NCI-H1417 treated with DMSO at 0.1 percent for 48 hours (cell line): ENCODE data around the gene GRIP2.

Experiments
- DNase-seq: peaks from one replicate; lab custom pipeline; 2025; lab: John Stamatoyannopoulos, UW

Gene GRIP2

GRCh38 chr3:14483286-14483685 is 56.9 kb downstream of the GRIP2 start:
- DNase-seq: no peak

DNA sequence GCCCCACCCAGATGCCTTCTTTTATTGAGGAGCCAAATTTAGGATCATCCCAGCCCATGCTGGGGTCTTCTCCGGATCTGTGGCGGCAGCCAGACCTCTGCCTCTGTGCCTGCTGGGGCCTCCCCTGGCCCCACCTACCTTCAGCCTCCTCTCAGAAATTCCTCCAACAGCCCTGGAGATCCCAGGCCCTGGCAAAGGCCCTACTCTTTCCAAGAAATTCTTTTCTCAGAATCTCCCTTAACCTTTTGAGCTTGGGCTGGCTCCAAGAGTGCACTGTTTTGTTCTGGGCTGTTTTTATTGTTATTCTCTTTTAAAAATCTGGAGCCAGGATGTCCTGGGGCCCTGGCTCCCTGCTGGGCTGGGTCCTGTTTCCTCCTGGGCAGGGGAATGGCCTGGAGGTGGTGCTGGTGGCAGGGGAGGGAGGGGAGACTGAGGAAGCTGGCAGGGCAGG is 57.8 kb downstream of the GRIP2 start:
- DNase-seq: no peak

- no peak for DNase-seq
These were observed 58.5 kb downstream of the GRIP2 start for GRCh38 chr3:14481646-14482036.

GRCh38 chr3:14481018-14481645 is 59.0 kb downstream of the GRIP2 start:
- DNase-seq: no peak

GRCh38 chr3:14480207-14481017 is 59.7 kb downstream of the GRIP2 start:
- DNase-seq: no peak

DNA sequence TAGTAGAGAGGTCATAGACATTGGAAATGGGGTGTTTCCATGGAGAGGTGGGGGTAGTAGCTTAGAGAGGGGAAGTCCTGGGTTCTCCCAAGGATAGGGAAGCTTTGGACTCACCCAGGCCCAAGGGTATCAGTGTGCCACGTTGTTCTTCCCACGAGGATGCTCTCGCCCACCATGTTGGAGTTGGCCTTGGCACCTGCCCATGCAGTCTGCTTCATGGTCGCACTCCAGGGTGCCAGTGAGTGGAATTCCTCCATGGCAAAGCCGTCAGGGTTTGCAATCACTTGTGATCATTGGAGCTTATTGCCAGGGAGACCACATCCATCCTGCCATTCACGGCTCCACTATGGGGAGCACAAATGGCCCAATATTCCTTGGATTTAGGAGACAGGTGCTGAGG is 60.6 kb downstream of the GRIP2 start:
- DNase-seq: no peak

DNA sequence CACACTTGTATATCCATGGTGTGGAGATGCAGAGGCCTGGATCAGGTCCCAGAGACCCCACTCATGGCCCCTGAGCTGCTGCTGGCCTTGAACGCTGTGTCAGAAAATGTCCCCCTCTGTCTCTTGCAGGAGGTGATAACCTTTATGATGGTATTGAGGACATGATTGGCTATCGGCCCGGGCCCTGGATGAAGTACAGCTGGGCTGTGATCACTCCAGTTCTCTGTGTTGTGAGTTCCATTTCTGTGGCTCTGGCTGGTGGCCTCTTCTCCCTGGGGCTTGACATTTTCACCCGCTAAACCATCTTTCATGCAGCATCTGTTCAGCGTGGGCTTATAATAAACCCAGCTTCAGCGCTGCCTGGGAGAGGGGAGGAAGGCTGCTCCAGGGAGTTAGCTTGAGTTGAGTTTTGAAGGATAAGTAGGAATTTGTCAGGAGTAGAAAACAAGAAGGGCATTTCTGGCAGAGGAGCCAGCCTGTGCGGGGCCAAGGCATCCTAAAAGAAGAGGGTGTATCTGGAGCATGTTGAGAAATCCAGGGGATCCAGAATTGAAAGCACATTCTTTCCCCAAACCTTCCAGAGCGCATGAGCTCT is 61.1 kb downstream of the GRIP2 start:
- no peak for DNase-seq

DNA sequence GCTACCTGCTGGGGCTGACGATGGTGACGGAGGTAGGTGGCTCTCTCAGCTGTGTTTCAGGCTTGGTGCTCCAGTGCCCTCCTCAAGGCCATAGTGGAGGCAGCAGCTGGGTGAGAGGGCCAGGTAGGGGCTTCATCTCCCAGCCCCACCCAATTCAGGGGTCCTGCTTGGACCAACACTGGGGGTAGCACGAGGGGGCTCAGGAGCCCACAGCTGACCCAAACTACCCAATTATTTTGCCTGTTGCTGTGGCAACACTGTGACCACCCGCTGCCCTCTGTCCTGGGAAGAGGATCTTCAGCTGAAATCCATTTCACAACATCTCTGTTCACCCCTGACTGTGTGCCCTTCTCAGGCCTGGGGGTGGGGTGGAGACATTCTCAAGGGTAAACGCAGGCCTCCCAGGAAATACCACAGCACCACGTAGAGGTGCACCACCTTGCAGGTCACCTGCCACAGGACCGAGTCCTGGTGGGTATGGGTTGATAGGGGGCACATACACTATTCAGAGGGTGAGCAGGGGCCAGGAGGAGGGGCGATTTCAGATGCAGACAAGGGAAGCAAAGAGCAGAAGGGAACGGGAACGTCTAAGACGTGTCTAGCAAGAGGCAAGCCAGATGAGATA is 62.7 kb downstream of the GRIP2 start:
- no peak for DNase-seq

- DNase-seq: no peak
These were observed 63.4 kb downstream of the GRIP2 start for GRCh38 chr3:14476583-14477265.

DNA sequence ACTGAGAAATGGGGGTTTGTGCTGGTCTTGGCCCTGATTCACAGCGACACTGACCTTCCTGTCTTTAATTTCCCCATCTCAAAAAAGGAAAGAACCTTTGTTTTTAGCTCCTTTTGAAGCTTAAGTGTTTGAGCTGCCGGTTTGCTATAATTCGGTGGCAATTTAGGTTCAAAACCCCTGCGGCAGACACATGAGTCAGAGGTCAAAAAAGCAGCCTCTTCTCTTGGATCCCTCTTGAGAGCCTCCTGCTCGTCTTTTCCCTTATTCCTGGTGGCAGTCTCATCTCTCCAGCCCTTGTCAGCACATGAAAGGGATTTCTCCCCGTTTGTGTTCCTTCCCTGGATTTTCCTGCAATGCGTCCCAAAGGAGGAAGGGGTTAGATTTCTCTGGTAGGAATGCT is 64.5 kb downstream of the GRIP2 start:
- no peak for DNase-seq

DNA sequence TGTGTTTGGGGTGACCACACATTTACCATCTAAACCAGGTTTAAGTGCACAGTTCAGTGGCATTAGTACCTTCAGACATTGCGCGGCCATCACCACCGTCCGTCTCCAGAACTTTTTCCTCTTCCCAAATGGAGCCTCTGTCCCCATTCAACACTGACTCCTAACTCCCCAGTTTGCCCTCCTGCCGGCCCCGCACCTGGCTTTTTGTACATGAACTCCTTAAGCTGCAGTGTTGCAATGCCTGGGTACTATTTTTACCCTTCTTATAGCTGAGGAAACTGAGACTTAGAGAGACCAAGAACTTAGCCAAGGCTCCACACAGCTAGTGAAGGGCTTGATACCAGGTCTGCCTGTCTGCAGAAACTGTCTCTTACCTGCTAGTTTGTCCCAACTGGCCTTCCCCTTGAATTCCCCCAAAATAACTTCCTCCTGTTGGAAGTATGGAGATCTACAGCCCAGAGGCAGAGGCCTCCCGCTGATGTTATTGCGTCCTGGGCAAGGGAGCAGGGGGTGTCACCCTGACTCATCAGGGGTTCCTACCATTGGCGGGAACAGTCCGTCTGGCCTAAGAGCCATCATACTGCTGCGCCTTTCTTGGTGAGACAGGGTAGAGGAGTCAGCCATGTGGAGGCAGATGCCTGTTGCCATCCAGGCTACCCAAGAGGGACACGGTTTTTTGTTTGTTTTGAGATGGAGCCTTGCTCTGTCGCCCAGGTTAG is 65.6 kb downstream of the GRIP2 start:
- no peak for DNase-seq

DNA sequence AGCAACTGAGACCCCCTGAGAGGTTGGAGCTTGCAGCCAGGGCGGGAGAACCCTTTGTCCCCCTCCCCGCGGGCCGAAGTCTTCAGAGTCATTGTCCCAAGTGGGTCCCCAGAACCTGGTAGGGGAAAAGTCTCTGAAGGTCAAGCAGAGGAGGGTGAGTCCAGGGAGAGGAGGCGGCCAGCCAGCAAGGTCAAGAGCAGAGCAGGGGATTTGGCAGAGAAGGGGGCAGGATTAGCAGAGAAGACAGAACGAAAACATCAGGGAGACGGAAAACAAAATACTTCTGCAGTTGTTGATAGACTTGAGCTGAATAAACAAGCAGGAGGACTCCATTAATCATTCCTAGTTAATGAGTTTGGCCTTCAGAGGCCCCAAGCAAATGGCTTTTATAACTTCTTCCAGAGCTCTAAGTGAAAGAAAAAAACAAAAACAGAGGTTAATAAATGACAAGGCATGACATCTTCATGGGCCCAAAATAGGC is 66.7 kb downstream of the GRIP2 start:
- DNase-seq: no peak

DNA sequence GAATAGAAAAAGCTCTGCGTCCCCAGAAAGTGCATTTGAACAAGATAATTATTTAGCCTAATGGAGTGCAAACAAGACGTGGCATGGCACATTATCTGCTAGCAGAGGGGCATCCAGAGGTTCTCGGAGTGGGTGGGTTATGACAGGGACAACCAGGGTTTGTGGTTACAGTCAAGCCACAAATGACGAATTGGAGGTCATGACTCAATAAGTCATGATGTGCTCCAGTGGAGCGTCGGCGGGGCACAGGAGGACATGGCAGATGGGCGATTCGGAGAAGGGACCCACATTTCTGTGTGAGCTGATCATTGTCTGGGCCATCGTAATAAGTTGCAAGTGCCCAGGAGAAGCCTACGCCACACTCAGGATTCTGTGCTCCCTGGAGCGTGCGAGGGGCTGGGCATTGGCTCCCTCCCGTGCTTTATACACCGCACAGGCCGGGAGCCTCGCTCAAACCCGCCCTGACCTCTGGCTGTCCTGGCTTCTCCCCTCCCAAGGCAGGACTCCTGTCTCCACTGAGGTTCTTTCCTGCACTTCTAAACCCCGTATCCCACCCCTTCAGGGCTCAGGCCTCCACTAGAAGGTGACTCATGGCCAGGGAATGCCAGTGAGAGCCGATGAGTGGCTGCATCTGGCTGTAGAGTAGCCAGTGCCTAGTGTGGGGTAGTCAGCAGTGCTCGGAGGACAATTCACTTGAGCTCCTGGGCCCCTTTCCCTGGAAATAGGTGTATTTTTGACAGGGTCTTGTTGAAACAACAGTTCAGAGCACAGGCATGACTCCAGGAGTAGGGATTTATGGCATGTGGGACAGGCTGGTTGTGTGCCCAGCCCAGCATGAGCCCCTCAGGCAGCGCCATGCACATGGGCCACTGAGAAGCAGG is 67.4 kb downstream of the GRIP2 start:
- DNase-seq: no peak

DNA sequence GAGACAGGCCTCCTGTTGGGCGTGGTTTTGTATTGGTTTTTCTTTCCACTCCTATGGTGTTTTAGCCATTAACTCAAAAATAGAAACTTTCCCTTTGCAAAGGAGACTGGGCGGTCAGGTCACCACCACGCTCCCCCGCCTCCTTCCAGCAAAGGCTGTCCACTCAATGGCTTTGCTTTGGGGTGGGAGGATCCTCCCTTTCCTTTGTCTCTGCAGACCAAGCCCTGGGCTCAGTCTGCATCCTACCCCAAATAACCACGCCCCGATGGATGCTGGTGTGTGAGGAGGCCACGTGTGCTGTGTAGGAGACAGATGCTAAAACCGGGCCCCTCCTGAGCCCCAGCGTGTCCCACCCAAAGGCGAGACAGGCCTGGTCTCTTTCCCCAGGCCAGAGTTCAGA is 68.5 kb downstream of the GRIP2 start:
- DNase-seq: no peak

- no peak for DNase-seq
These were observed 69.1 kb downstream of the GRIP2 start for GRCh38 chr3:14471016-14471415.

GRCh38 chr3:14470461-14470860 is 69.7 kb downstream of the GRIP2 start:
- DNase-seq: no peak

- DNase-seq: no peak
These were observed 71.5 kb downstream of the GRIP2 start for GRCh38 chr3:14468621-14468981.

- no peak for DNase-seq
These were observed 72.1 kb downstream of the GRIP2 start for GRCh38 chr3:14467814-14468620.

DNA sequence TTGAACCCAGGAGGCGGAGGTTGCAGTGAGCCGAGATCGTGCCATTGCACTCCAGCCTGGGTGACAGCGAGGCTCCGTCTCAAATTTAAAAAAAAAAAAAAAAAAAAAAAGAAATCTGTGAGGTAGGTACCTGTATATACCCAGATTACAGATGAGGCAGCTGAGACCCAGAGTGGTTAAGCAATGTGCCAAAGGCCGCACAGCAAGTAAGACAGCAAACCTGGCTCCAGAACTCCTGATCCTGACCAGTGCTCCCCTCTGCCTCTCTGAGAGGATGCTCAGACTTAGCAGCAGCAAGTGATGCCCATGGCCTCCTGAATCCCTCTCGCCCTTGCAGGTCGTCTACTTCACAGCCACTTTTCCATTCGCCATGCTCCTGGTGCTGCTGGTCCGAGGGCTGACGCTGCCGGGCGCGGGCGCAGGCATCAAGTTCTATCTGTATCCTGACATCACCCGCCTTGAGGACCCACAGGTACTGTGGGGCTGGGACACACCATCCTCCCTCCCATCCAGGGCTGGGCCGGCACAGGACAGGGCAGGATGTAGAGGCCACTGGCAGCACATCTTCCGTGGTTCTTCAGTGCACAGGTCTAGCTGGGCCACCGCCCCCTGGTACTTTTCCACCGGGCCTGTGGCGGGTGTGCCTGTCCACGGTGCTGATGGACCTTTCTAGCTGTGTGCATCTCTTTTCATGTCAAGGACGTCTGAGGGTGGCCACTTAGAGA is 73.8 kb downstream of the GRIP2 start:
- DNase-seq: no peak
